22Rv1 (cell line): Measurements from ENCODE around the gene FAM76A.
"Not testable (repeated sequence)": the region's sequence is repeated elsewhere in the genome, so short reads cannot be mapped to it uniquely, and the experiment has no call there.

Experiments
- H3K27ac ChIP-seq: fragments of 450-650 bp; 2 replicates; pipeline ENCODE4 v1.5.1; 2017
- ZFX ChIP-seq: fragments of 450-650 bp; IDR thresholded peaks from 2 replicates; pipeline ENCODE4 v1.6.1; 2017; ENCODE audit warnings: antibody characterized with exemption, borderline replicate concordance
- TF ChIP-seq, protein P1 (sequence below): fragments of 450-650 bp; IDR thresholded peaks from 2 replicates; pipeline ENCODE4 v1.5.1; 2017; ENCODE audit warnings: mild to moderate bottlenecking

Gene FAM76A

DNA sequence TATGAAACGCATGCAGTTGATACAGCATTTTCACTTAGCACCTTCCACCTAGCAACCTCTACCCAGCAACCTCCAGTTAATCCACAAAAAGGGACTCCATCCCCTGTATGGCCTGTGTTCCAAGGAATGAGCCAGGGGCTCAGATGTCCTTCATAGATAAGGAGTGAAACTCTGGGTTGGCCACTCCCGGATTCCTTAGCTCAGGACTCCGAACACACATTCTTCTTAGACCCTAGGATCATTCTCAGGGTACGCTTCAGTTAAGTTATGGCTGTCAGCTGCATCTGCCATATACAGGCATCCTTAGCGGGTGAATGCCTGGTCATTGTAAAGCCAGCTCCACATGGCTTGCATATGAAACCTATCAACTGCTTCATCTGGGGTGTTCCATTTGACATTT lies 37.9 kb upstream of the FAM76A start:
- no peak overlapping the region for H3K27ac ChIP-seq
- TF ChIP-seq, protein P1, sequence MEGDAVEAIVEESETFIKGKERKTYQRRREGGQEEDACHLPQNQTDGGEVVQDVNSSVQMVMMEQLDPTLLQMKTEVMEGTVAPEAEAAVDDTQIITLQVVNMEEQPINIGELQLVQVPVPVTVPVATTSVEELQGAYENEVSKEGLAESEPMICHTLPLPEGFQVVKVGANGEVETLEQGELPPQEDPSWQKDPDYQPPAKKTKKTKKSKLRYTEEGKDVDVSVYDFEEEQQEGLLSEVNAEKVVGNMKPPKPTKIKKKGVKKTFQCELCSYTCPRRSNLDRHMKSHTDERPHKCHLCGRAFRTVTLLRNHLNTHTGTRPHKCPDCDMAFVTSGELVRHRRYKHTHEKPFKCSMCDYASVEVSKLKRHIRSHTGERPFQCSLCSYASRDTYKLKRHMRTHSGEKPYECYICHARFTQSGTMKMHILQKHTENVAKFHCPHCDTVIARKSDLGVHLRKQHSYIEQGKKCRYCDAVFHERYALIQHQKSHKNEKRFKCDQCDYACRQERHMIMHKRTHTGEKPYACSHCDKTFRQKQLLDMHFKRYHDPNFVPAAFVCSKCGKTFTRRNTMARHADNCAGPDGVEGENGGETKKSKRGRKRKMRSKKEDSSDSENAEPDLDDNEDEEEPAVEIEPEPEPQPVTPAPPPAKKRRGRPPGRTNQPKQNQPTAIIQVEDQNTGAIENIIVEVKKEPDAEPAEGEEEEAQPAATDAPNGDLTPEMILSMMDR: no peak
- no peak for TF ChIP-seq ZFX

DNA sequence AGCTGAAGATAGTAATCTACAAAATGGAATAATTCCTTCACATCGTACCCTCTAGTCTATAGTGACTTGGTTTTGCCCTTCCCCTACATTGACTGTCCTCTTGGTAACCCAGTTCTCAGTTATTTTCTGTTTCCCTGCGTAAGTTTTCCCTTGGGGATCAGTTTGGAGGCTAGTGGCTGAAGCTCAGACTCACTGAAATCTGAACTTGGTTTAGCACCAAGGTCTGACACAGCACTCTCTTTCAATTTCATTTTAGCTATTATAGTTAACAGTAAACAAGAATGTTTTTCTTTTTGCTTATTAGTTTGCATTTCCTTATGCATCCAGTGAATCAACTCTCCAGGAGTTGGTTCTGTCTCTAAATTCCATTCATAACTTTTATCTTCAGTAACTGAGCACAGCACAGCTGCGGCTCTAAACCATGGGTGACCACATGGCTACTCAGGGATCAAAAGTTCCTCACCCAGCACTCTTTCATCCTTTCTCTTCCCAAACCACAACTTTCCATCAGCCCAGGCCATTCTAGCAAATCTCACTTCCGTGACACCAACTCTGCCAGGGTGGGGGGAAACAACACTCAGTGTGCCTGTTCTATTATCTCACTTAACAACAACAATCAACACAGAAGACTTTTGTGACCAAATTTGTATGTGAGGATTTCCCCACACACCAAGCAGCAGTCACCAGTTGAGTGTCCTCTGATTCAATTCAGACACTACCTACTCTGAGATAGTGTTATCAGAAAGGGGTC lies 36.2 kb upstream of the FAM76A start:
- TF ChIP-seq ZFX: no peak
- TF ChIP-seq, protein P1: no peak
- no peak overlapping the region for H3K27ac ChIP-seq

DNA sequence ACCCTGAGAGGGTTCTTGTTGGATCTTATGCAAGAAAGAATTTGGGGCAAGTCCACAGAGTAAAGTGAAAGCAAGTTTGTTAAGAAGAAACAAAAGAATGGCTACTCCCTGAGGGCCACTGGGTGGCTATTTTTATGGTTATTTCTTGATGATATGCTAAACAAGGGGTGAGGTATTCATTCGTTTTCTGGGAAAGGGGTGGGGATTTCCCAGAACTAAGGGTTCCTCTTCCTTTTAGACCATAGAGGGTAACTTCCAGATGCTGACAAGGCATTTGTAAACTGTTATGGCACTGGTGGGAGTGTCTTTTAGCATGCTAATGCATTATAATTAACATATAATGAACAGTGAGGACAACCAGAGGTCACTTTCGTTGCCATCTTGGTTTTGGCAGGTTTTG lies 35.6 kb upstream of the FAM76A start:
- TF ChIP-seq ZFX: no peak
- TF ChIP-seq, protein P1: no peak
- no peak overlapping the region for H3K27ac ChIP-seq

DNA sequence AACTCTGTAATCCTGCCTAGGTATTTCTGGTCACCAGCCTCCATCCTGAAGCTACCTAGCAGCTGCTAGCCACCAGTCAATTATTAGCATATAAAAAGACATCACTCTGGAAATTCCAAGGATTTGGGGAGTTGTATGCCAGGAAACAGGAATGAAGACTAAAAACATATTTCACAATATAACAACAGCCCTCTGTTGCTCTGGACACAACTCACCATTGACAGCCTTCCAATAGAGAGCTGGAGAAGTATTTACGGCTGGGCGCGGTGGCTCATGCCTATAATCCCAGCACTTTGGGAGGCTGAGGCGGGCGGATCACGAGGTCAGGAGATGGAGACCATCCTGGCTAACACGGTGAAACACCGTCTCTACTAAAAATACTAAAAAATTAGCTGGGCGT lies 28.9 kb upstream of the FAM76A start:
- not testable (repeated sequence) for H3K27ac ChIP-seq

DNA sequence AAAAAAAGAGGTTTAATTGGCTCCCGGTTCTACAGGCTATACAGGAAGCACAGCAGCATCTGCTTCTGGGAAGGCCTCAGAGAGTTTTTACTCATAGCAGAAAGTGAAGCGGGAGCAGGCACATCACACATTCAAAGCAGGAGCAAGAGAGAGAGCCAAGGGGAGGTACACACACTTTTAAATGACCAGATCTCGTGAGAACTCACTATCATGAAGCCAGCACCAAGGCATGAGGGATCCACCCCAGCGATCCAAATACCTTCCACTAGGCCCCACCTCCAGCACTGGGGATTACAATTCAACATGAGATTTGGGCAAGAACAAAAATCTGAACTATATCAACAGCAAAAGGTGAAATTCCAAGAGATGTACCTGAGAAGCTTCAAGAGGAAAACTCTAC lies 20.8 kb upstream of the FAM76A start:
- TF ChIP-seq ZFX: no peak
- TF ChIP-seq, protein P1: no peak
- H3K27ac ChIP-seq: no peak overlapping the region

DNA sequence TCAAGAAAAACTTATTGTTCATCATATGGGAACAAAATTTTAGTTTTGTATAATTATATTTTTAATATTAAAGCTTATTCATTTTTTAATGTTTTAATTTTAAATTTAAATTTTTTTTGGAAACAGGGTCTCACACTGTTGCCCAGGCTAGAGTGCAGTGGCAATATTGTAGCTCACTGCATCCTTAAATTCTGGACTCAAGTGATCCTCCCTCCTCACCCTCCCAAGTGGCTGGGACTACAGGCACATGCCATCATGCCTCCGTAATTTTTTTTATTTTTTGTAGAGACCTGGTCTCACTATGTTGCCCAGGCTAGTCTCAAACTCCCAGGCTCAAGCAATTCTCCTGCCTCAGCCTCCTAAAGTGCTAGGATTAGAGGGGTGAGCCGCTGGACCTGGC lies 20.2 kb upstream of the FAM76A start:
- TF ChIP-seq ZFX: no peak
- TF ChIP-seq, protein P1: no peak
- no peak overlapping the region for H3K27ac ChIP-seq

DNA sequence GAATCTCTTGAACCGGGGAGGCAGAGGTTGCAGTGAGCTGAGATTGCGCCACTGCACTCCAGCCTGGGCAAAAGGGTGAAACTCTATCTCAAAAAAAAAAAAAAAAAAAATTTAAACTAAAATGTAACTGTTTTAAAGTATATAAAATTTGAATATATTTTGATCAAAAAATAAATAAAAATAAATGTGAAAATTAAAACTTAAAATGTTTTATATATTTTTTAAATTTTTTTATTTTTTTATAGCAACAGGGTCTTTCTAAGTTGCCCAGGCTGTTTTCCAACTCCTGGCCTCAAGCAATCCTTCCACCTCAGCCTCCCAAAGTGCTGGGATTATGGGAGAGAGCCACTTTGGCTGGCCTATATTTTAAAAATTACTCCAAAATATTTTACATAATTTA lies 15.2 kb upstream of the FAM76A start:
- no peak for TF ChIP-seq ZFX
- TF ChIP-seq, protein P1: no peak

More for the DNA sequence above, 15.2 kb upstream of the FAM76A start:
- no peak overlapping the region for H3K27ac ChIP-seq
